GM21717 (cell line): ENCODE results near the gene CLCN1.

Source experiments
- ATAC-seq: cut with Tn5 transposase; IDR thresholded peaks from one replicate; pipeline ENCODE4 v1.9.1; 2021; ENCODE audit warnings: mild to moderate bottlenecking, moderate library complexity; ENCODE audit not compliant: unreplicated experiment

CLCN1 gene

GRCh38 chr7:143331179-143331801 is 15.4 kb downstream of the CLCN1 start:
- no peak for ATAC-seq

GRCh38 chr7:143334244-143334643 is 18.3 kb downstream of the CLCN1 start:
- no peak for ATAC-seq

GRCh38 chr7:143337216-143337615 is 21.3 kb downstream of the CLCN1 start:
- ATAC-seq: no peak

- ATAC-seq: no peak
These were observed 25.9 kb downstream of the CLCN1 start for GRCh38 chr7:143341842-143342241.

GRCh38 chr7:143343596-143343995 is 27.7 kb downstream of the CLCN1 start:
- no peak for ATAC-seq

GRCh38 chr7:143345428-143345900 is 29.6 kb downstream of the CLCN1 start:
- ATAC-seq: peak; percentile 56

GRCh38 chr7:143346018-143346417 is 30.1 kb downstream of the CLCN1 start:
- no peak for ATAC-seq

- no peak for ATAC-seq
These were observed 32.0 kb downstream of the CLCN1 start for GRCh38 chr7:143347950-143348349.

- ATAC-seq: no peak
These were observed 35.1 kb downstream of the CLCN1 start for GRCh38 chr7:143351060-143351459.

- ATAC-seq: no peak
These were observed 35.7 kb downstream of the CLCN1 start for GRCh38 chr7:143351574-143351973.

GRCh38 chr7:143352531-143353002 is 36.7 kb downstream of the CLCN1 start:
- no peak for ATAC-seq

- ATAC-seq: no peak
These were observed 38.5 kb downstream of the CLCN1 start for GRCh38 chr7:143354376-143354775.

- no peak for ATAC-seq
These were observed 39.1 kb downstream of the CLCN1 start for GRCh38 chr7:143354965-143355364.

- no peak for ATAC-seq
These were observed 39.8 kb downstream of the CLCN1 start for GRCh38 chr7:143355450-143356385.

GRCh38 chr7:143356414-143357050 is 40.6 kb downstream of the CLCN1 start:
- ATAC-seq: no peak

GRCh38 chr7:143358626-143359025 is 42.7 kb downstream of the CLCN1 start:
- ATAC-seq: no peak

- no peak for ATAC-seq
These were observed 44.0 kb downstream of the CLCN1 start for GRCh38 chr7:143359771-143360353.

GRCh38 chr7:143360788-143361551 is 45.1 kb downstream of the CLCN1 start:
- no peak for ATAC-seq

GRCh38 chr7:143361552-143362130 is 45.7 kb downstream of the CLCN1 start:
- ATAC-seq: no peak
